ENCODE results near the gene MYBPHL. TPM values are rescaled to one million over a fixed set of nuclear protein-coding genes. Genes with fewer than 3 reads are reported as not detected.

Gene MYBPHL
- total and polyA plus RNA-seq, 2 of the 13 experiments (the other 11 are each of a cell fraction or from before 2014, with no cell fraction given) = 3.7 to 3.8 TPM

DNA sequence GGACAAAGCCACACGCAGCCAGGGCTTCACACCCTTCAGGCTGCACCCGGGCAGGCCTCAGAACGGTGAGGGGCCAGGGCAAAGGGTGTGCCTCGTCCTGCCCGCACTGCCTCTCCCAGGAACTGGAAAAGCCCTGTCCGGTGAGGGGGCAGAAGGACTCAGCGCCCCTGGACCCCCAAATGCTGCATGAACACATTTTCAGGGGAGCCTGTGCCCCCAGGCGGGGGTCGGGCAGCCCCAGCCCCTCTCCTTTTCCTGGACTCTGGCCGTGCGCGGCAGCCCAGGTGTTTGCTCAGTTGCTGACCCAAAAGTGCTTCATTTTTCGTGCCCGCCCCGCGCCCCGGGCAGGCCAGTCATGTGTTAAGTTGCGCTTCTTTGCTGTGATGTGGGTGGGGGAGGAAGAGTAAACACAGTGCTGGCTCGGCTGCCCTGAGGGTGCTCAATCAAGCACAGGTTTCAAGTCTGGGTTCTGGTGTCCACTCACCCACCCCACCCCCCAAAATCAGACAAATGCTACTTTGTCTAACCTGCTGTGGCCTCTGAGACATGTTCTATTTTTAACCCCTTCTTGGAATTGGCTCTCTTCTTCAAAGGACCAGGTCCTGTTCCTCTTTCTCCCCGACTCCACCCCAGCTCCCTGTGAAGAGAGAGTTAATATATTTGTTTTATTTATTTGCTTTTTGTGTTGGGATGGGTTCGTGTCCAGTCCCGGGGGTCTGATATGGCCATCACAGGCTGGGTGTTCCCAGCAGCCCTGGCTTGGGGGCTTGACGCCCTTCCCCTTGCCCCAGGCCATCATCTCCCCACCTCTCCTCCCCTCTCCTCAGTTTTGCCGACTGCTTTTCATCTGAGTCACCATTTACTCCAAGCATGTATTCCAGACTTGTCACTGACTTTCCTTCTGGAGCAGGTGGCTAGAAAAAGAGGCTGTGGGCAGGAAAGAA lies 32.0 kb downstream of the MYBPHL start (continued):
- TF ChIP-seq, protein P1, sequence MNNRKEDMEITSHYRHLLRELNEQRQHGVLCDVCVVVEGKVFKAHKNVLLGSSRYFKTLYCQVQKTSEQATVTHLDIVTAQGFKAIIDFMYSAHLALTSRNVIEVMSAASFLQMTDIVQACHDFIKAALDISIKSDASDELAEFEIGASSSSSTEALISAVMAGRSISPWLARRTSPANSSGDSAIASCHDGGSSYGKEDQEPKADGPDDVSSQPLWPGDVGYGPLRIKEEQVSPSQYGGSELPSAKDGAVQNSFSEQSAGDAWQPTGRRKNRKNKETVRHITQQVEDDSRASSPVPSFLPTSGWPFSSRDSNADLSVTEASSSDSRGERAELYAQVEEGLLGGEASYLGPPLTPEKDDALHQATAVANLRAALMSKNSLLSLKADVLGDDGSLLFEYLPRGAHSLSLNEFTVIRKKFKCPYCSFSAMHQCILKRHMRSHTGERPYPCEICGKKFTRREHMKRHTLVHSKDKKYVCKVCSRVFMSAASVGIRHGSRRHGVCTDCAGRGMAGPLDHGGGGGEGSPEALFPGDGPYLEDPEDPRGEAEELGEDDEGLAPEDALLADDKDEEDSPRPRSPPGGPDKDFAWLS (CRISPR knock-in tag; IDR thresholded peaks at IDR 0.05; ENCODE audit: borderline replicate concordance) = no peak
- TF ChIP-seq ZNF234 (CRISPR knock-in tag; conservative IDR thresholded peaks at IDR 0.05) = no peak
- TF ChIP-seq, protein P2, sequence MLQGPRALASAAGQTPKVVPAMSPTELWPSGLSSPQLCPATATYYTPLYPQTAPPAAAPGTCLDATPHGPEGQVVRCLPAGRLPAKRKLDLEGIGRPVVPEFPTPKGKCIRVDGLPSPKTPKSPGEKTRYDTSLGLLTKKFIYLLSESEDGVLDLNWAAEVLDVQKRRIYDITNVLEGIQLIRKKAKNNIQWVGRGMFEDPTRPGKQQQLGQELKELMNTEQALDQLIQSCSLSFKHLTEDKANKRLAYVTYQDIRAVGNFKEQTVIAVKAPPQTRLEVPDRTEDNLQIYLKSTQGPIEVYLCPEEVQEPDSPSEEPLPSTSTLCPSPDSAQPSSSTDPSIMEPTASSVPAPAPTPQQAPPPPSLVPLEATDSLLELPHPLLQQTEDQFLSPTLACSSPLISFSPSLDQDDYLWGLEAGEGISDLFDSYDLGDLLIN (CRISPR knock-in tag; IDR thresholded peaks at IDR 0.05; ENCODE audit: borderline replicate concordance) = 0 out of 2 replicates have a peak, but pooled peaks have one; percentile 63
- peak; percentile 51; the same call in 1 of the 2 replicates for TF ChIP-seq CEBPG (CRISPR knock-in tag; IDR thresholded peaks at IDR 0.05)
- TF ChIP-seq ZSCAN9 (CRISPR knock-in tag; IDR thresholded peaks at IDR 0.05; ENCODE audit: borderline replicate concordance) = peak; percentile 65; the same call in 1 of the 2 replicates
- 0 out of 2 replicates have a peak, but pooled peaks have one; percentile 34 for TF ChIP-seq NFKBIZ (CRISPR knock-in tag; IDR thresholded peaks at IDR 0.05)
- TF ChIP-seq, protein P3, sequence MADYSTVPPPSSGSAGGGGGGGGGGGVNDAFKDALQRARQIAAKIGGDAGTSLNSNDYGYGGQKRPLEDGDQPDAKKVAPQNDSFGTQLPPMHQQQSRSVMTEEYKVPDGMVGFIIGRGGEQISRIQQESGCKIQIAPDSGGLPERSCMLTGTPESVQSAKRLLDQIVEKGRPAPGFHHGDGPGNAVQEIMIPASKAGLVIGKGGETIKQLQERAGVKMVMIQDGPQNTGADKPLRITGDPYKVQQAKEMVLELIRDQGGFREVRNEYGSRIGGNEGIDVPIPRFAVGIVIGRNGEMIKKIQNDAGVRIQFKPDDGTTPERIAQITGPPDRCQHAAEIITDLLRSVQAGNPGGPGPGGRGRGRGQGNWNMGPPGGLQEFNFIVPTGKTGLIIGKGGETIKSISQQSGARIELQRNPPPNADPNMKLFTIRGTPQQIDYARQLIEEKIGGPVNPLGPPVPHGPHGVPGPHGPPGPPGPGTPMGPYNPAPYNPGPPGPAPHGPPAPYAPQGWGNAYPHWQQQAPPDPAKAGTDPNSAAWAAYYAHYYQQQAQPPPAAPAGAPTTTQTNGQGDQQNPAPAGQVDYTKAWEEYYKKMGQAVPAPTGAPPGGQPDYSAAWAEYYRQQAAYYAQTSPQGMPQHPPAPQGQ (CRISPR knock-in tag; IDR thresholded peaks at IDR 0.05; ENCODE audit: borderline replicate concordance) = no peak
- no peak for TF ChIP-seq ZKSCAN1 (IDR thresholded peaks at IDR 0.05; ENCODE audit: low read length)
- peak; percentile 54 for TF ChIP-seq ZNF430 (CRISPR knock-in tag; IDR thresholded peaks at IDR 0.05)
- TF ChIP-seq FOXP1 (IDR thresholded peaks at IDR 0.05) = 0 out of 2 replicates have a peak, but pooled peaks have one; percentile 31
- TF ChIP-seq FOXP1 (CRISPR knock-in tag; IDR thresholded peaks at IDR 0.05) = peak; percentile 75
- peak; percentile 86; the same call in 1 of the 2 replicates for TF ChIP-seq KDM4B (CRISPR knock-in tag; IDR thresholded peaks at IDR 0.05)
- 0 out of 2 replicates have a peak, but pooled peaks have one; percentile 59 for TF ChIP-seq RFXANK (CRISPR knock-in tag; IDR thresholded peaks at IDR 0.05)
- TF ChIP-seq, protein P4, sequence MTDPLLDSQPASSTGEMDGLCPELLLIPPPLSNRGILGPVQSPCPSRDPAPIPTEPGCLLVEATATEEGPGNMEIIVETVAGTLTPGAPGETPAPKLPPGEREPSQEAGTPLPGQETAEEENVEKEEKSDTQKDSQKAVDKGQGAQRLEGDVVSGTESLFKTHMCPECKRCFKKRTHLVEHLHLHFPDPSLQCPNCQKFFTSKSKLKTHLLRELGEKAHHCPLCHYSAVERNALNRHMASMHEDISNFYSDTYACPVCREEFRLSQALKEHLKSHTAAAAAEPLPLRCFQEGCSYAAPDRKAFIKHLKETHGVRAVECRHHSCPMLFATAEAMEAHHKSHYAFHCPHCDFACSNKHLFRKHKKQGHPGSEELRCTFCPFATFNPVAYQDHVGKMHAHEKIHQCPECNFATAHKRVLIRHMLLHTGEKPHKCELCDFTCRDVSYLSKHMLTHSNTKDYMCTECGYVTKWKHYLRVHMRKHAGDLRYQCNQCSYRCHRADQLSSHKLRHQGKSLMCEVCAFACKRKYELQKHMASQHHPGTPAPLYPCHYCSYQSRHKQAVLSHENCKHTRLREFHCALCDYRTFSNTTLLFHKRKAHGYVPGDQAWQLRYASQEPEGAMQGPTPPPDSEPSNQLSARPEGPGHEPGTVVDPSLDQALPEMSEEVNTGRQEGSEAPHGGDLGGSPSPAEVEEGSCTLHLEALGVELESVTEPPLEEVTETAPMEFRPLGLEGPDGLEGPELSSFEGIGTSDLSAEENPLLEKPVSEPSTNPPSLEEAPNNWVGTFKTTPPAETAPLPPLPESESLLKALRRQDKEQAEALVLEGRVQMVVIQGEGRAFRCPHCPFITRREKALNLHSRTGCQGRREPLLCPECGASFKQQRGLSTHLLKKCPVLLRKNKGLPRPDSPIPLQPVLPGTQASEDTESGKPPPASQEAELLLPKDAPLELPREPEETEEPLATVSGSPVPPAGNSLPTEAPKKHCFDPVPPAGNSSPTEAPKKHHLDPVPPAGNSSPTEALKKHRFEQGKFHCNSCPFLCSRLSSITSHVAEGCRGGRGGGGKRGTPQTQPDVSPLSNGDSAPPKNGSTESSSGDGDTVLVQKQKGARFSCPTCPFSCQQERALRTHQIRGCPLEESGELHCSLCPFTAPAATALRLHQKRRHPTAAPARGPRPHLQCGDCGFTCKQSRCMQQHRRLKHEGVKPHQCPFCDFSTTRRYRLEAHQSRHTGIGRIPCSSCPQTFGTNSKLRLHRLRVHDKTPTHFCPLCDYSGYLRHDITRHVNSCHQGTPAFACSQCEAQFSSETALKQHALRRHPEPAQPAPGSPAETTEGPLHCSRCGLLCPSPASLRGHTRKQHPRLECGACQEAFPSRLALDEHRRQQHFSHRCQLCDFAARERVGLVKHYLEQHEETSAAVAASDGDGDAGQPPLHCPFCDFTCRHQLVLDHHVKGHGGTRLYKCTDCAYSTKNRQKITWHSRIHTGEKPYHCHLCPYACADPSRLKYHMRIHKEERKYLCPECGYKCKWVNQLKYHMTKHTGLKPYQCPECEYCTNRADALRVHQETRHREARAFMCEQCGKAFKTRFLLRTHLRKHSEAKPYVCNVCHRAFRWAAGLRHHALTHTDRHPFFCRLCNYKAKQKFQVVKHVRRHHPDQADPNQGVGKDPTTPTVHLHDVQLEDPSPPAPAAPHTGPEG (CRISPR knock-in tag; IDR thresholded peaks at IDR 0.05) = no peak; the same call in 1 of the 2 replicates
- peak; percentile 41; the same call in 1 of the 2 replicates for TF ChIP-seq GABPB1 (CRISPR knock-in tag; IDR thresholded peaks at IDR 0.05)
- no peak for TF ChIP-seq KMT2B (CRISPR knock-in tag; IDR thresholded peaks at IDR 0.05)
- TF ChIP-seq NAIF1 (CRISPR knock-in tag; IDR thresholded peaks at IDR 0.05; ENCODE audit: borderline replicate concordance) = no peak
